DMS153 treated with DMSO at 0.1 percent for 48 hours (cell line): Measurements from ENCODE around the gene TRIM25.
A peak's percentile ranks its signal among the peaks of the same experiment; 100 is the strongest.
"Not testable (repeated sequence)": the region's sequence is repeated elsewhere in the genome, so short reads cannot be mapped to it uniquely, and the experiment has no call there.

Experiments used
- DNase-seq: peaks from one replicate; lab custom pipeline; 2025; ENCODE audit not compliant: unreplicated experiment; lab: John Stamatoyannopoulos, UW

Gene TRIM25

GRCh38 chr17:56913867-56914580, at the start of gene TRIM25:
TSS of gene TRIM25 (minus strand) at chr17:56914049. CDS start at chr17:56913988, 61 bp downstream.
- DNase-seq: peak; percentile 67

GRCh38 chr17:56960596-56961538, 47.0 kb upstream of the TRIM25 start, which contains the start of gene COIL:
TSS of gene COIL (minus strand) at chr17:56961050. CDS start at chr17:56961019, 31 bp downstream.
- DNase-seq: peak; percentile 84

GRCh38 chr17:56956992-56957391, 43.1 kb upstream of the TRIM25 start:
- DNase-seq: no peak

- no peak for DNase-seq
These were observed 35.7 kb upstream of the TRIM25 start for GRCh38 chr17:56949595-56949994.

DNA sequence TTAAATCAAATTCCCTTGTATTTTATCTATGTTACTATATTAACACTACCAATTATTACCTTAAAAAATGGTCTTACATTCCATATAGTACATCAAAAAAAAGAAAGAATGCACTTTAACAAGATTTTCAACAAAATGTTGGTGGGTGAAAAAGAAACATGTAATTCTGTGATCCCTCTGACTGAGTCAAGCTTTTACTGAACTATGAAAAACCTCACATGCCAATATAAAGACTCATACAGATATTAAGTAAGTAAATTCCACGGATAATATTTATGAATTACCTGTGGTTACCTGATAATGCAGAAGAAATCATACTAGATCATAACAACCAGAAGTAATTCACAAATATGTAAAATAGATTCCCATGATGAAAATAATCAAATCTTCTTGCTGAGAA, 34.6 kb upstream of the TRIM25 start:
- DNase-seq: no peak

GRCh38 chr17:56947741-56948140, 33.9 kb upstream of the TRIM25 start:
- DNase-seq: no peak

DNA sequence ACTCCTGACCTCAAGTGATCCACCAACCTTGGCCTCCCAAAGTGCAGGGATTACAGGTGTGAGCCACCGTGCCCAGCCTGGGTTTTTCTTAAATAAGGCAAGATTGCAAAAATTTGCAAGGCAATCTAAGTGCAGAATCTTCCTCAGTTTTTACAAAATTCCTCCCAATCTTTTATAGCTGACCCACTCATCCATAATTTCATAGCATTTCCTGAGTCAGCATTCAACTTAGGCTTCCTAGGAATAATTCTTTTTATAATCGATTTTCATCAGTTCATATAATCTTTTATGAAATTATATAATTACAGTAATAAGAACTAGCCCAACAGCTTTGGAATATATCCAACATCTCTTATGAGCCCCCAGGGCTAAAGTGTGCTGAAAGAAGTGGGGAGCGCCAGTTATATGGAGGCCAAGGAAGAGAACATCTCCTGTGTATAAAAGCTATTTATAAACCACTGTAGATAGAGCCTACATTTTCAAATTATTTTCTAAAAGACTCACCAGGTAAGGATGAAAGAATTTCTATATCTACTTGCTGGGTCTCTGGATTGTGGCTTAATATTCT, 32.2 kb upstream of the TRIM25 start:
- no peak for DNase-seq

- DNase-seq: no peak
These were observed 29.8 kb upstream of the TRIM25 start for GRCh38 chr17:56943505-56944125.

DNA sequence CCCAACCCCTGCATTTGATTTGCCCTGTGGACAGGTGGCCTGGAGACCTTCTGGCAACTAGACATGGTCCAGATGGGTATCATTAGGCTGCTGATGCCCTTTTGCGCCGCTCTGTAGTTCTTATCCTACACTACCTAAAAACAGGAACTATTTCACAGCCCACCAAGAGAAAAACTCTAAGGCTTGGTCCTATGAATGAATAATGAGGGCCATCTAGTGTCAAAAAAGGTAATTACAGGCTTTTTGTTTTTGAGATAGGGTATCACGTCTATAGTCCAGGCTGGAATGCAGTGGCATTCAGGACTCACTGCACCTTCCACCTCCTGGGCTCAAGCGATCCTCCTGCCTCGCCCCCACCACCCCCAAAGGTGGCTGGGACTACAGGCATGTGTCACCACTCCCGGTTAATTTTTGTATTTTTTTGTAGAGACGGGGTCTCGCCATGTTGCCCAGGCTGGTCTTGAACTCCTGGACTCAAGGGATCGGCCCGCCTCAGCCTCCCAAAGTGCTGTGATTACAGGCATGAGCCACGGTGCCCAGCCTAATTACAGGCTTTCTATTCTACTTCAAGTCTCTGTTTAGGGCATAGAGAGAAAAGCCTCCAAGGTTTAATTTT, 26.1 kb upstream of the TRIM25 start:
- peak; percentile 38 for DNase-seq

- not testable (repeated sequence) for DNase-seq
These were observed 24.4 kb upstream of the TRIM25 start for GRCh38 chr17:56938206-56938605.

DNA sequence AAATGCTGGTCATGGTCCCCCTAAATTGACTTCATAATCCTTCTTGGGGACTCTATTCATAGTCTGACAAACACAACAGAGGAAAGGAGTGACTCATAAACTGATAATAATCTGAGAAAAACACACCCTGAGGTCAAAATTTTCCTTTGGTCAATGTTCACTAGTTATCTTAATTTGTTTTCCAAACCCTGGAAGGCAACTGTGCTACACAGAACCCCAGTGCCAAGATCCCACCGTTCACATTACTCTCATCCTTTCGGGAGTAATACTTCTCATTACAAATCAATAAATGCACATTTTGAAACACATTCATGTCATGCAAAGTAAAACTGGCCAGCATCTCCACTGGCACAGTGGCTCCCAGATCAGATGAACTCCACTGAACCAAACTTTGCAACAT, 23.8 kb upstream of the TRIM25 start:
- DNase-seq: no peak

DNA sequence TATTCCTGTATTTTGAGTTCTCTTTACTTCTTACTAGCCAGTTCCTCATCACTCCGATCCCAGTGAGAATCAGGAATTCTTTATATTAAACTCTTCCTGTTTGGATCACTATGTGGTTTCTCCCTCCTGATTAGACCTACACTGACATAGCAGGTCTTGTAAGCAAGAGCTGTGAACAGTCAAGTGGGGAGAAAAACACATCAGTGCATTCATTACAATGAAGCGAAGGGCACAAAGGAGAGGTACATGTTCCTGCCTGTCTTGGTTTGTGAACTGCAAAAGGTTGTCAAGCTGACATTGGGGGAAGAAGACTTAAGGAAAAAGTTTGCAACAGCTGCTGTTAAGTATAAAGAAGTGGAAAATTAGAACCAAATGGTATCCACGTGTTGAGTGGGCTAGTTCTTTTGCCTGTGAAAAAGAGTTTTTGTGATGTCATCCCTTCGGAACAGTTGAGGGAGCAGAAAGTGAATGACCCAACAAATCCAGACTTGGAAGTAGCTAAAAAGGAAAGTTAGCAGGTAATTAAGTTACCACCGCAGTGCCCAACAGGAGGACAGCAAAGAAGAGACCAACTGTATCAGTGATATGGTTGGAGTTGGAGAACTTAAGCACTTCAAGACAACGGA, 23.0 kb upstream of the TRIM25 start:
- no peak for DNase-seq

- DNase-seq: no peak
These were observed 21.6 kb upstream of the TRIM25 start for GRCh38 chr17:56935461-56935860.

- DNase-seq: no peak
These were observed 20.4 kb upstream of the TRIM25 start for GRCh38 chr17:56934280-56934679.

- DNase-seq: no peak
These were observed 20.0 kb upstream of the TRIM25 start for GRCh38 chr17:56933868-56934267.

DNA sequence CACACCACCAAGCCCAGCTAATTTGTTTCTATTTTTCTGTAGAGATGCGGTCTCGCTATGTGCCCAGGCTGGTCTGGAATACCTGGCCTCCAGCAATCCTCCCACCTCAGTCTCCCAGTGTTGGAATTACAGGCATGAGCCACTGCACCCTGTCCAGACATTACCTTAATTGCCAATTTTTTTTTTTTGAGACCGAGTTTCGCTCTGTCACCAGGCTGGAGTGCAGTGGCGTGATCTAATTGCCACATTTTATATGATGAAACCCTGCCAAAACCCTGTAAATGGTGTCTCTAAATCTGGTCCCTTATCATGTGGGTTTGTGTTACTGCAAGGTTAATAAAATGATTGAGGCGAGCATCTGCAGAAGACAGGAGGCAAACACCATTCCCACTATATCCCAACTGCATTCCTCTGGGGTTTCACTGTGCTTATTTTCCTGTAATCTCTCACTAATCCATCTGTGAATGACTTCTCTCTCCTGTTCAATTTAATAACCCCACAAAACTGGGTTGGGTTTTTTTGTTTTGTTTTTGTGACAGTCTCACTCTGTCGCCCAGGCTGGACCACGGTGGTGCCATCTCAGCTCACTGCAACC, 19.4 kb upstream of the TRIM25 start:
- DNase-seq: no peak

GRCh38 chr17:56930739-56931337, 17.0 kb upstream of the TRIM25 start:
- DNase-seq: no peak

GRCh38 chr17:56929362-56929969, 15.6 kb upstream of the TRIM25 start:
- no peak for DNase-seq

DNA sequence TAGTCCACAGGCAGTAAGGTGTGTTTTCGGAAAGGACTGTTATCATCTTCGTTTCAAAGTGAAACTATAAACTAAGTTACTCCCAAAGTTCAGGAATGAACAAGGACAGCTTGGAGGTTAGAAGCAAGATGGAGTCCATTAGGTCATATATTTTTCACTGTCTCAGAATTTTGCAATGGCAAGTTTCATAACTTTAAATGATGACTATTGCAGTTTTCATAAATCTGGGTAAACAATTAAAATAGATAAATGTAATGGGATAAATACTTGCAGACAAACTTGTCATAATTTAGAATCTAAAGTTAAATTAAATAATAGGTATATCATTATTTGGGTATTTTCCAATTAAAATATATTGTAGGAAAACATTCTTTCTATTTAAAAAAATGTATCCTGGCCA, 14.7 kb upstream of the TRIM25 start:
- no peak for DNase-seq
